Right lobe of liver (tissue), 6 donors: ENCODE data around the gene ABLIM2. TPM values are rescaled to one million over a fixed set of nuclear protein-coding genes. Genes with fewer than 3 reads are reported as not detected.
A peak's percentile ranks its signal among the peaks of the same experiment; 100 is the strongest.

Experiments used
- ATAC-seq, 4 donors: fragments of 200-7000 bp; cut with Tn5 transposase; one replicate each; pipeline ENCODE4 v1.9.1; 2020; ENCODE audit warnings: mild to moderate bottlenecking in 4 of 4, moderate library complexity in 4 of 4
- DNase-seq, 3 donors: peaks; one replicate each; pipeline ENCODE4 v3.0.0-alpha.2; 2020
- H3K27ac ChIP-seq, 3 donors: fragments of 200-600 bp; one replicate each; pipeline ENCODE4 v1.8.0; 2022
- H3K27me3 ChIP-seq, 2 donors: fragments of 200-600 bp; one replicate each; pipeline ENCODE4 v1.8.0; 2022
- H3K36me3 ChIP-seq, 4 donors: fragments of 200-600 bp; sonication (generic) in 1 of 4; one replicate each; pipeline versions ENCODE4 v1.5.1 to v1.8.0; 2017 to 2022; ENCODE audit warnings: control low read depth in 1 of 4
- H3K4me1 ChIP-seq, 4 donors: fragments of 200-600 bp; sonication (generic) in 1 of 4; one replicate each; pipeline versions ENCODE4 v1.5.1 to v1.8.0; 2017 to 2022; ENCODE audit warnings: control low read depth in 1 of 4
- H3K4me3 ChIP-seq, 3 donors: fragments of 200-600 bp; one replicate each; pipeline ENCODE4 v1.8.0; 2022
- H3K9me3 ChIP-seq, 4 donors: fragments of 200-600 bp; sonication (generic) in 1 of 4; one replicate each; pipeline versions ENCODE4 v1.5.1 to v1.8.0; 2017 to 2022; ENCODE audit warnings: control low read depth in 1 of 4
- POLR2A ChIP-seq: fragments of 450-650 bp; IDR thresholded peaks from one replicate; pipeline ENCODE4 v1.6.1; 2017; ENCODE audit warnings: antibody characterized with exemption, mild to moderate bottlenecking
- WGBS: methylation state at CpG from one replicate; pipeline ENCODE4 v1.1.6; 2018; ENCODE audit warnings: low coverage, low lambda C conversion rate; ENCODE audit not compliant: insufficient coverage; ENCODE audit errors: missing lambda C conversion rate; 5-methylcytosine and 5-hydroxymethylcytosine counted together
- intact Hi-C, 2 donors: fragments of 100-400 bp; cut with DNase I; formaldehyde crosslinking; loops; one replicate each; pipeline versions ENCODE4 v1.11.2 to v1.14.1; 2022
- total RNA-seq, 6 experiments: library from RNA; depleted of rRNA in 2 of 6; stranded (reverse); fragments of >200 nt in 2 of 6; fragmentation: NEBNext Ultra II Directional in 3 of 6; extraction: Animal tissue kit (Norgen Biotek cat#: 25700) in 3 of 6; gene quantifications; one replicate each; pipeline versions ENCODE4 v1.1.0 to v1.2.4, GENCODE V29; 2016 to 2023
- TF ChIP-seq, protein P1 (sequence below), 4 donors: fragments of 200-600 bp in 3 of 4; fragments of 450-650 bp in 1 of 4; IDR thresholded peaks; one replicate each; pipeline versions ENCODE4 v1.5.1 to v1.8.0; 2016 to 2022; ENCODE audit warnings: antibody characterized with exemption in 4 of 4, mild to moderate bottlenecking in 2 of 4
- donor health status: DM: no; HTN: yes; CAD: no.
- donor health status: DM: no; HTN: no; CAD: no.
- donor health status: DM: no; HTN: no; CAD: no.
- donor health status: DM: no; HTN: yes; CAD: no.
- donor health status: DM: no; HTN: yes; CAD: no.

The ABLIM2 gene
- total RNA-seq, 6 experiments from 2014 or later = 0.93 to 3.5 (median 2.3) TPM

- WGBS = 76% methylated on average over 6 of the region's 9 CpGs
- no peak overlapping the region for H3K27ac ChIP-seq
- no peak for ATAC-seq
Observed at GRCh38 chr4:8063974-8064563, 94.5 kb downstream of the ABLIM2 start.

DNA sequence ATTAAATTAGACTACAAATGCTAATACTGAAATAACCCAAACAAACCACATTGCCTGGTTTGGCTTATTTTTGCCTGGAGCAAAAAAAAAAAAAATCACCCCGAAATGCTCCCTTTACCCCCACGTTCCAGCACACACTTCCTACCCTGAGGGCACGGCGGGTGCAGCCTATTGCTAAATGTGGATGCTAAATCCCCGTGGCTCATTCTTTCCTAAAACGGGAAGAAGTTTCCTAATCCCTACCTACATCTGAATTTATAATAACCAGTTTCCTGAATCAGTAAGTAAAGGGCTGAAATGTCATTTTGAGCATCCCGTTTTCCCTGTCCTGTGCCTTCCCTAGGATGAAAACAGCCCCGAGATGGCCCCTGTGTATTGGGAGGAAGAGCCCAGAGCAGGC, 97.0 kb downstream of the ABLIM2 start:
- DNase-seq = no peak
- 85% methylated on average over 8 of the region's 8 CpGs for WGBS

More at GRCh38 chr4:8063974-8064563, 94.5 kb downstream of the ABLIM2 start:
- no peaks in the 10 kb centered on the region for H3K4me1 ChIP-seq
- peaks cover 0 to 16% (median 1%) of the 10 kb centered on the region in 4 donors for H3K9me3 ChIP-seq
- DNase-seq = no peak
- H3K4me3 ChIP-seq = no peak overlapping the region
- TF ChIP-seq, protein P1, sequence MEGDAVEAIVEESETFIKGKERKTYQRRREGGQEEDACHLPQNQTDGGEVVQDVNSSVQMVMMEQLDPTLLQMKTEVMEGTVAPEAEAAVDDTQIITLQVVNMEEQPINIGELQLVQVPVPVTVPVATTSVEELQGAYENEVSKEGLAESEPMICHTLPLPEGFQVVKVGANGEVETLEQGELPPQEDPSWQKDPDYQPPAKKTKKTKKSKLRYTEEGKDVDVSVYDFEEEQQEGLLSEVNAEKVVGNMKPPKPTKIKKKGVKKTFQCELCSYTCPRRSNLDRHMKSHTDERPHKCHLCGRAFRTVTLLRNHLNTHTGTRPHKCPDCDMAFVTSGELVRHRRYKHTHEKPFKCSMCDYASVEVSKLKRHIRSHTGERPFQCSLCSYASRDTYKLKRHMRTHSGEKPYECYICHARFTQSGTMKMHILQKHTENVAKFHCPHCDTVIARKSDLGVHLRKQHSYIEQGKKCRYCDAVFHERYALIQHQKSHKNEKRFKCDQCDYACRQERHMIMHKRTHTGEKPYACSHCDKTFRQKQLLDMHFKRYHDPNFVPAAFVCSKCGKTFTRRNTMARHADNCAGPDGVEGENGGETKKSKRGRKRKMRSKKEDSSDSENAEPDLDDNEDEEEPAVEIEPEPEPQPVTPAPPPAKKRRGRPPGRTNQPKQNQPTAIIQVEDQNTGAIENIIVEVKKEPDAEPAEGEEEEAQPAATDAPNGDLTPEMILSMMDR (IDR thresholded peaks at IDR 0.05) = no peak
- TF ChIP-seq POLR2A = no peak
- no peaks in the 10 kb centered on the region for H3K36me3 ChIP-seq
- no peaks in the 10 kb centered on the region for H3K27me3 ChIP-seq
- intact Hi-C loops = no loop called here

GRCh38 chr4:8061145-8061544, 97.5 kb downstream of the ABLIM2 start:
- no peaks in the 10 kb centered on the region for H3K36me3 ChIP-seq
- WGBS = 72% methylated on average over 4 of the region's 7 CpGs
- H3K27me3 ChIP-seq = no peaks in the 10 kb centered on the region
- no peak overlapping the region for H3K27ac ChIP-seq
- TF ChIP-seq POLR2A = no peak
- TF ChIP-seq, protein P1 (IDR thresholded peaks at IDR 0.05) = no peak
- no peaks in the 10 kb centered on the region for H3K4me1 ChIP-seq
- peak in 1 of 4 donors; percentile 24 for ATAC-seq
- intact Hi-C loops = no loop called here
- H3K9me3 ChIP-seq = peaks cover 0 to 16% (median 1%) of the 10 kb centered on the region in 4 donors
- no peak for DNase-seq
- H3K4me3 ChIP-seq = no peak overlapping the region

More for the DNA sequence above, 97.0 kb downstream of the ABLIM2 start:
- intact Hi-C loops = no loop called here
- Histone ChIP-seq H3K27ac (no peak overlapping the region), H3K36me3 (no peaks in the 10 kb centered on the region), H3K4me1 (no peaks in the 10 kb centered on the region), H3K9me3 (peaks cover 0 to 16% (median 1%) of the 10 kb centered on the region in 4 donors), H3K4me3 (no peak overlapping the region), H3K27me3 (no peaks in the 10 kb centered on the region)
- TF ChIP-seq, protein P1 (IDR thresholded peaks at IDR 0.05) = no peak
- TF ChIP-seq POLR2A = no peak
- no peak for ATAC-seq

DNA sequence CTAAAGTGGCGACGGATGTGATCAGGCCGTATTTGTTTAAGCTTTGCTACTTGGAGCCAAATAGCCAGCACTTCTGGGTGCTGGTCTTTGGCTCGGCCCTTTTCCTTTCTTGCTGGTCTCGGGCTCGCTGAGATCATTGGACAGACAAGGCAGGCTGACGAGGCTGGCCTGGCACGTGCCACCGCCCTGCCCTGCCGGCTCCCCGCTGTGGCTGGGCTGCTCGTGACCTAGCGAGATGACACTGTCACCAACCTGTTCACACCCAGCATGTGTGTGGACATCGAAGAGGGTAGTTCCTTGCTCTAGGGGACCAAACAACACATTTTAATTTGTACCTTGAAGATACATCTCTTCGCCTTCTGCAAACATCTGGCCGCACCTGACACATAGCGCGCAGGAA, 98.0 kb downstream of the ABLIM2 start:
- Histone ChIP-seq H3K9me3 (peaks cover 0 to 16% (median 1%) of the 10 kb centered on the region in 4 donors), H3K4me3 (no peak overlapping the region), H3K27me3 (no peaks in the 10 kb centered on the region), H3K36me3 (no peaks in the 10 kb centered on the region), H3K4me1 (no peaks in the 10 kb centered on the region), H3K27ac (no peak overlapping the region)
- no peak for ATAC-seq
- TF ChIP-seq POLR2A = no peak
- TF ChIP-seq, protein P1 (IDR thresholded peaks at IDR 0.05) = no peak
- WGBS = 79% methylated on average over 4 of the region's 18 CpGs
- DNase-seq = no peak
- intact Hi-C loops = no loop called here
